ENCODE measurements around the gene KSR2. TPM values are rescaled to one million over a fixed set of nuclear protein-coding genes. Genes with fewer than 3 reads are reported as not detected.

KSR2 gene
- total RNA-seq, 1 donor from 2014 or later, result not detected

- H3K4me3 ChIP-seq (ENCODE audit: low read depth, low read length), result no peak overlapping the region
- no peaks in the 10 kb centered on the region for H3K27me3 ChIP-seq (ENCODE audit: control insufficient read depth, insufficient read depth, low read length)
- TF ChIP-seq CTCF (IDR thresholded peaks at IDR 0.05; ENCODE audit: insufficient read depth, low read length, severe bottlenecking), result no peak
- H3K36me3 ChIP-seq (ENCODE audit: control insufficient read depth, insufficient read depth, low read length), result no peaks in the 10 kb centered on the region
- FAIRE-seq (no peak), DNase-seq (ENCODE audit: low read depth) (no peak)
These were observed 492.4 kb downstream of the KSR2 start for GRCh38 chr12:117476341-117476740.

- no peak overlapping the region for H3K4me3 ChIP-seq (ENCODE audit: low read depth, low read length)
- no peaks in the 10 kb centered on the region for H3K27me3 ChIP-seq (ENCODE audit: control insufficient read depth, insufficient read depth, low read length)
- no peaks in the 10 kb centered on the region for H3K36me3 ChIP-seq (ENCODE audit: control insufficient read depth, insufficient read depth, low read length)
- DNase-seq (ENCODE audit: low read depth), result no peak
- TF ChIP-seq CTCF (IDR thresholded peaks at IDR 0.05; ENCODE audit: insufficient read depth, low read length, severe bottlenecking), result no peak
- no peak for FAIRE-seq
These were observed 494.9 kb downstream of the KSR2 start for GRCh38 chr12:117473856-117474255.

- H3K36me3 ChIP-seq (ENCODE audit: control insufficient read depth, insufficient read depth, low read length), result no peaks in the 10 kb centered on the region
- DNase-seq (ENCODE audit: low read depth) (no peak), FAIRE-seq (no peak)
- no peak overlapping the region for H3K4me3 ChIP-seq (ENCODE audit: low read depth, low read length)
- no peak for TF ChIP-seq CTCF (IDR thresholded peaks at IDR 0.05; ENCODE audit: insufficient read depth, low read length, severe bottlenecking)
- H3K27me3 ChIP-seq (ENCODE audit: control insufficient read depth, insufficient read depth, low read length), result no peaks in the 10 kb centered on the region
These were observed 495.8 kb downstream of the KSR2 start for GRCh38 chr12:117472983-117473382.

GRCh38 chr12:117470804-117471203 lies 498.0 kb downstream of the KSR2 start:
- Histone ChIP-seq H3K27me3 (ENCODE audit: control insufficient read depth, insufficient read depth, low read length) (no peaks in the 10 kb centered on the region), H3K36me3 (ENCODE audit: control insufficient read depth, insufficient read depth, low read length) (no peaks in the 10 kb centered on the region), H3K4me3 (ENCODE audit: low read depth, low read length) (no peak overlapping the region)
- FAIRE-seq (no peak), DNase-seq (ENCODE audit: low read depth) (no peak)
- no peak for TF ChIP-seq CTCF (IDR thresholded peaks at IDR 0.05; ENCODE audit: insufficient read depth, low read length, severe bottlenecking)

- no peak for TF ChIP-seq CTCF (IDR thresholded peaks at IDR 0.05; ENCODE audit: insufficient read depth, low read length, severe bottlenecking)
- Histone ChIP-seq H3K4me3 (ENCODE audit: low read depth, low read length) (no peak overlapping the region), H3K27me3 (ENCODE audit: control insufficient read depth, insufficient read depth, low read length) (no peaks in the 10 kb centered on the region), H3K36me3 (ENCODE audit: control insufficient read depth, insufficient read depth, low read length) (no peaks in the 10 kb centered on the region)
- no peak for FAIRE-seq
- DNase-seq (ENCODE audit: low read depth), result no peak
These were observed 498.8 kb downstream of the KSR2 start for GRCh38 chr12:117469883-117470483.

- Histone ChIP-seq H3K27me3 (ENCODE audit: control insufficient read depth, insufficient read depth, low read length) (no peaks in the 10 kb centered on the region), H3K36me3 (ENCODE audit: control insufficient read depth, insufficient read depth, low read length) (no peaks in the 10 kb centered on the region), H3K4me3 (ENCODE audit: low read depth, low read length) (no peak overlapping the region)
- no peak for FAIRE-seq
- TF ChIP-seq CTCF (IDR thresholded peaks at IDR 0.05; ENCODE audit: insufficient read depth, low read length, severe bottlenecking), result no peak
- DNase-seq (ENCODE audit: low read depth), result no peak
These were observed 500.8 kb downstream of the KSR2 start for GRCh38 chr12:117468016-117468415.
